Activated naive CD4-positive, alpha-beta T cell treated with anti-CD3 and anti-CD28 coated beads, Interleukin-2, amount 50 U/mL, for 72 hours (primary cell): ENCODE data around the gene IL19. TPM values are rescaled to one million over a fixed set of nuclear protein-coding genes. Genes with fewer than 3 reads are reported as not detected.
A peak's percentile ranks its signal among the peaks of the same experiment; 100 is the strongest.
"Not testable (repeated sequence)": the region's sequence is repeated elsewhere in the genome, so short reads cannot be mapped to it uniquely, and the experiment has no call there.

Experiments
- ATAC-seq, 2 donors: fragments of 150-1000 bp; cut with Tn5 transposase; 2 replicates each; pipeline ENCODE4 v1.10.0; 2021; ENCODE audit warnings: mild to moderate bottlenecking in 2 of 2, moderate library complexity in 2 of 2
- DNase-seq, 2 donors: peaks; one replicate each; pipeline ENCODE4 v3.0.0; 2021 to 2022; ENCODE audit warnings: low spot score in 2 of 2
- H3K27ac Mint-ChIP-seq, 2 donors: one replicate each; pipeline ENCODE4 v1.8.0; 2022; ENCODE audit warnings: mild to moderate bottlenecking in 2 of 2, mixed read lengths in 2 of 2
- H3K36me3 Mint-ChIP-seq, 2 donors: one replicate each; pipeline ENCODE4 v1.8.0; 2022; ENCODE audit warnings: mixed read lengths in 2 of 2
- H3K9me3 Mint-ChIP-seq, 2 donors: one replicate each; pipeline ENCODE4 v1.8.0; 2022; ENCODE audit warnings: mixed read lengths in 2 of 2
- total RNA-seq, 2 donors: library from RNA; stranded (reverse); gene quantifications; one replicate each; pipeline ENCODE4 v1.2.3, GENCODE V29; 2022

IL19 gene
- total RNA-seq, 2 donors from 2014 or later: not detected

DNA sequence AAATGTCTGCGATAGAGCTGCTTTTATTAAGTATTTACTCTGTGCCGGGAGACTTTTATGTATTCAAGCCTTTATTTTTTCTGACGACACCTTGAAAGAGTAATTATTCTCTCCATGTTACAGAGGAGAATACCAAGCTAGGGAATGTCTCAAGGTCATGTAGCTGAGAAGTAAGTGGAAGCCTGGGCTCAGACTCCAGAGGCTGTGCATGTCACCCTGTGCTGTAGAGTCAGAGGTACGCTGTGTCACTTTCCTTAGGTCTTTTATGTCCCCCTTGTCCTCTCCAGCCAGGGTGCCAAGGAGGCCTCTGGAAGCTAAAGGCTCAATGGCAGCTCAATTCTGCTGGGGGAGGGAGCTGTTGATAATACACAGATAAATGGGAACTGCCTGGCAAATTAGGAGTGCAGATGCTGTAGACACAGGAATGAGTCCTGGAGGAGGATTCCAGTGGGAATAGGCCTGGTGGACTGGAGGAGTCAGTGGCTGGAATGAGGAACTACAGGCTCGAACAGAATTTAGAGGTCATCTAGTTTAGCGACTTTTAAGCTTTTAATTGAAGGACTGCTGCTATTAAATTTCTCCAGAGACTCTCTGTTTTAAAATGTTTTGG lies 9.3 kb upstream of the IL19 start:
- DNase-seq (no peak), ATAC-seq (no peak)
- Mint-ChIP-seq H3K36me3 (peaks cover 0 to 8% of the 10 kb centered on the region in 2 donors), H3K27ac (no peak overlapping the region), H3K9me3 (no peaks in the 10 kb centered on the region)

GRCh38 chr1:206762741-206763364 lies 7.7 kb upstream of the IL19 start:
- DNase-seq, ATAC-seq, H3K9me3 Mint-ChIP-seq, H3K27ac Mint-ChIP-seq, H3K36me3 Mint-ChIP-seq: not testable (repeated sequence)

- DNase-seq, H3K9me3 Mint-ChIP-seq, H3K36me3 Mint-ChIP-seq, ATAC-seq: not testable (repeated sequence)
- peak overlapping the region in 1 of 2 donors; percentile 71 for H3K27ac Mint-ChIP-seq
Measured at GRCh38 chr1:206765771-206766170, 4.8 kb upstream of the IL19 start.

DNA sequence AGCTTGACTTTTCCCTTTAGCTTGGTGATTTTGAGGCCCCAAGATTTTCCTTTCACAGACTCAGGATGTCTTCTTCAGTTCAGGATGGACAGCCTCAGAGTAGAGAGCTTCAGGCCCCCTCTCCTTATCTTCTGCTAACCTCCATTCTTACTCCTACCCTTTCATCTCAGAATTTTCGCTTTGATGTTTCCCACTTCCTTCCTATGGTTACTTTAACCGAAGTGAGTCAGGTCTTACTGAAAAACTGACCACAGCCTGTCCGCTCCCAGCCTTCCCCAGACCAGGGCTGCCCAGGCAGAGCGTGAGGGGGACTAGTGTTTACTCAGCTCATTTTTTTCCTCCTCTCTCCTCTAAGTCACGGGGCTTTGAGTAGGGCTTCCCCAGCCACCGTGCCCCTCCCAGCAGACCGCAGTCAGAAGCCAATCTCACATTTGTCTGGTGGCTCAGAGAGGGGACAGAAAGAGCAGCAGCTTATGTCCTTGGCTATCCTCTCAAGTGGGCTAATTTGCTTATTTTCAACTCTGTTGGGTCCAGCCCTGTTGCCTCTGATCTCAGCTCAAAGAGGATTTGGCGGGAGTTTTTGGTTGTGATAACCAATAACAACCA lies 4.2 kb upstream of the IL19 start:
- Mint-ChIP-seq H3K27ac (peak overlapping the region in 1 of 2 donors; percentile 71), H3K36me3 (peaks cover 0 to 8% of the 10 kb centered on the region in 2 donors), H3K9me3 (no peaks in the 10 kb centered on the region)
- peak; percentile 67 to 88 for ATAC-seq
- peak; percentile 52 to 85 for DNase-seq

- Mint-ChIP-seq H3K36me3 (peaks cover 0 to 8% of the 10 kb centered on the region in 2 donors), H3K27ac (no peak overlapping the region), H3K9me3 (no peaks in the 10 kb centered on the region)
- peak in 1 of 2 donors; percentile 17 for ATAC-seq
- DNase-seq: no peak
Measured at GRCh38 chr1:206768472-206769303, 1.9 kb upstream of the IL19 start.

GRCh38 chr1:206769304-206769731 lies 1.3 kb upstream of the IL19 start:
- H3K9me3 Mint-ChIP-seq: no peaks in the 10 kb centered on the region
- peaks cover 0 to 2% of the 10 kb centered on the region in 2 donors for H3K36me3 Mint-ChIP-seq
- DNase-seq: peak; percentile 67 to 68
- peak; percentile 65 to 90 for ATAC-seq
- H3K27ac Mint-ChIP-seq: peak overlapping the region in 1 of 2 donors; percentile 4

DNA sequence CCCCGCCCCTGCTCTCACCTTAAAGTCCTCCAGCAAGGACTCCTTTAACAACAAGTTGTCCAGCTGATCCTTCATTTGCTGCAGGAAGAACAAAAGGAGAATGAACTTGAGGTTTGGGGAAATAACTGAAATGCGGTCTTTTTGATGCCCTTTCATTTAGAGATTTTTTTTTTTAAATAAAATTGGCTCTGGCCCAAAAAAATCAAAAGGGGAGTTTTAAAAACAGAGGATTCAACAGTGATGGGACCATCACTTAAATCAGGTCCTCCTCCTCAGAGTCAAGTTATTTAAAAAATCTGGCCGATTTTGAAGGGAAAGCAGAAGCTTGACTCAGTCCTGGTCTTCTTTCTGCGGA lies 742 bp downstream of the IL19 start:
- Mint-ChIP-seq H3K9me3 (no peaks in the 10 kb centered on the region), H3K36me3 (no peaks in the 10 kb centered on the region), H3K27ac (no peak overlapping the region)
- no peak for DNase-seq
- no peak for ATAC-seq

- no peak for DNase-seq
- ATAC-seq: no peak
- Mint-ChIP-seq H3K27ac (no peak within 1 kb of the TSS), H3K36me3 (no peaks in the 10 kb centered on the region), H3K9me3 (no peaks in the 10 kb centered on the region)
Measured at GRCh38 chr1:206772243-206772937, 1.8 kb downstream of the IL19 start, which contains the start of gene IL10. Gene IL10 (minus strand): TSS chr1:206772494. CDS start chr1:206772435, 59 bp downstream.

DNA sequence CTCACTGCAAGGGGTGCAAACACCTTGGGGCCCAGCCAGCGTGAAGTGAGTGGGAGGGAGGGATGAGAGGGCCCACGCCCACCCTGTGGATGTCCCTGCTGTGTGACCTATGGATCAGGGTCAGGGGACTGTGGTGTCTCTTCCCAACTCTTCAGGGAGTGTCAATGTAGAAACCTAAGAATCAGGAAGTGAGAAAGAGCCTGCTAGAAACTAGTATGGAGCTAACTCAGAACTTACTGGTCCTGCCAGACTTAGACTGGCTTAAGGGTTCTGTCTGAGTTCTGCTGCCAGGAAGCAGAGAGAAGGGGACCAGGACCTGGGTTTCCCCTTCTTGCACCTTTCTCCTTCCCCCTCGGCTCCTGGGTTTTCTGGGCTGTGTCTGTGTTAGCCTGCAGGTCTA lies 3.5 kb downstream of the IL19 start:
- Mint-ChIP-seq H3K36me3 (no peaks in the 10 kb centered on the region), H3K27ac (no peak overlapping the region), H3K9me3 (no peaks in the 10 kb centered on the region)
- DNase-seq (no peak), ATAC-seq (no peak)

DNA sequence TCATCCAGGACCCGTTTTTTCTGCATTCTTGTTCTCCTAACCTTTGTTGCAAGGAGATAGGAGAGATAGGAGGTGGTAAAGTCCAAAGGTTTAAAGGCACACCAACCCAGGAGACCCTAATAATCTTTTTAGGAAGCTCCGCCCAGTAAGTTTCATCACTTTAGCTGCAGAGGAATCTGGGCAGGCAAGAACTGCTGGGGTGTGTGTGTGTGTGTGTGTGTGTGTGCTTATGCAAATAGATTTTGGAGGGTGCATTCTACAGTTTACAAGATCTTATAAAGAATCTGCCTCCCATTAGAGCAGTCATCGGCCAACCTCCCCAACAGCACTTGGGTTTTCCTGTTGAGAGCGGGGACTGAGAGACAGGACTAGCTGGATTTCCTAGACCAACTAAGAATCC lies 5.7 kb downstream of the IL19 start:
- no peak for ATAC-seq
- Mint-ChIP-seq H3K9me3 (no peaks in the 10 kb centered on the region), H3K36me3 (no peaks in the 10 kb centered on the region), H3K27ac (no peak overlapping the region)
- no peak for DNase-seq

- no peak for DNase-seq
- H3K27ac Mint-ChIP-seq: no peak overlapping the region
- no peaks in the 10 kb centered on the region for H3K36me3 Mint-ChIP-seq
- no peak for ATAC-seq
- H3K9me3 Mint-ChIP-seq: no peaks in the 10 kb centered on the region
Measured at GRCh38 chr1:206778031-206778430, 7.5 kb downstream of the IL19 start.

DNA sequence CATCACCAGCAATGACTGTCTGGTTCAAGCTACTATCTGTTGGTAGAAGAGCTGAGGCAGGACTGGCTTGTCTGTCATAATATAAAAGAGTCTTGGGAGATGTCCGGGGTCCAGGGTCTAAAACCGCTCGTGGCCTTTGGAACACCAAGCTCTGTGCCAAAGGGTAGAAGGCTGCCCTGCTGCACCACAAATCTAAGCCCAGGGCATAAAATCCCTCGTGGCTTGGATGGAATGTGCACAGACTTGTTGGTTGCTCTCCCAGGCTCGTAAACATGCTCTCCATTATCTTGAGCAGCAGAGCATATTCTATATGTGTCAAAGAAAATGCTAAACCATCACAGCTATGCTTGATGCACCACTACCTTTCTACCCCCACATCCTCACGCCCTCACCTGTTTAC lies 8.3 kb downstream of the IL19 start:
- ATAC-seq, H3K27ac Mint-ChIP-seq, DNase-seq, H3K9me3 Mint-ChIP-seq, H3K36me3 Mint-ChIP-seq: not testable (repeated sequence)

DNA sequence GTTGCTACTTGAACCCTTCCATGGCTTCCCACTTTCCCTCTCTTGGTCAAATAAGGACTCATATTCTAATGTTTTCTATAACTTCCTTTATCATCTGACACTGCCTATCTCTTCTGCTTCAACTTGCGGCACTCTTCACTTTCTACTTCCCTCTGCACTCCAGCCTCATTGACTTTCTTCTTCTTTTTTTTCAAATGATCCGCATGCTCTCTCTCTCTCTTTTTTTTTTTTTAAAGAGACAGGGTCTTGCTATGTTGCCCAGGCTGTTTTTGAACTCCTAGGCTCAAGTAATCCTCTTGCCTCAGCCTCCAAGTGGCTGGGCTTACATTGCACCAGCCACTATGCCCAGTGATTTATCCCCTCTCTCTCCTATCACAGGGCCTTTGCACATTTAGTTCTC lies 9.1 kb downstream of the IL19 start:
- no peaks in the 10 kb centered on the region for H3K9me3 Mint-ChIP-seq
- H3K36me3 Mint-ChIP-seq: no peaks in the 10 kb centered on the region
- ATAC-seq (no peak), DNase-seq (no peak)
- H3K27ac Mint-ChIP-seq: no peak overlapping the region

DNA sequence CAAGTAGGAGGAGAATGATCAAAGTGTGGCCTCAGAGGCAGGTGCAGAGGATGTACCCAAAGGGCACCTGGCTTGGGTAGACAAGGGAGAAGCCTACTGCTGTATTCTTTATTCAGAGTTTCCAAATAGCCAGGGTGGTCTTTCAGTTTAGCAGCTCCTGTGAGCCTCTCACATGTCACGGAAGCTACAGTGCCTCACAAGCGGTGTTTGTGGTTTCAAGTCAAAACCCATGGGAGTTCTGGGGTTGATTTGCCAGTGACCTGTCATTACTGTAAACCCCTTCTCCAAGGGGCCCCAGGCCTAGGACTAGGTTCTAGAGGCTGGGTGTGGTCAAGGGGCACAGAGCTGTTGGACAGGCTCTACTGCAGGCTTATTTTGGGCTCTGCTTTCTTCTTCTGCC lies 11.9 kb downstream of the IL19 start:
- no peak overlapping the region for H3K27ac Mint-ChIP-seq
- DNase-seq (no peak), ATAC-seq (peak in 1 of 2 donors; percentile 13)
- no peaks in the 10 kb centered on the region for H3K36me3 Mint-ChIP-seq
- H3K9me3 Mint-ChIP-seq: no peaks in the 10 kb centered on the region

- Mint-ChIP-seq H3K36me3 (no peaks in the 10 kb centered on the region), H3K9me3 (no peaks in the 10 kb centered on the region), H3K27ac (no peak overlapping the region)
- ATAC-seq: no peak
- DNase-seq: no peak
Measured at GRCh38 chr1:206783506-206783905, 12.9 kb downstream of the IL19 start.

GRCh38 chr1:206784471-206784903 lies 13.9 kb downstream of the IL19 start:
- H3K9me3 Mint-ChIP-seq: no peaks in the 10 kb centered on the region
- ATAC-seq: peak; percentile 88 to 89
- DNase-seq: peak; percentile 80 to 87

More at GRCh38 chr1:206784471-206784903, 13.9 kb downstream of the IL19 start:
- Mint-ChIP-seq H3K27ac (peak overlapping the region; percentile 58 to 69), H3K36me3 (no peaks in the 10 kb centered on the region)
